Suppressor macrophage treated with lipopolysaccharide for 1 hour (primary cell): ENCODE data around the gene ZSCAN25.
"Not testable (repeated sequence)": the region's sequence is repeated elsewhere in the genome, so short reads cannot be mapped to it uniquely, and the experiment has no call there.

Experiments used
- DNase-seq, 3 donors: peaks; one replicate each; pipeline ENCODE4 v3.0.0-alpha.2; 2020 to 2022

Gene ZSCAN25

GRCh38 chr7:99651290-99651689 is 34.5 kb downstream of the ZSCAN25 start:
- no peak for DNase-seq

GRCh38 chr7:99652671-99653070 is 35.9 kb downstream of the ZSCAN25 start:
- no peak for DNase-seq

DNA sequence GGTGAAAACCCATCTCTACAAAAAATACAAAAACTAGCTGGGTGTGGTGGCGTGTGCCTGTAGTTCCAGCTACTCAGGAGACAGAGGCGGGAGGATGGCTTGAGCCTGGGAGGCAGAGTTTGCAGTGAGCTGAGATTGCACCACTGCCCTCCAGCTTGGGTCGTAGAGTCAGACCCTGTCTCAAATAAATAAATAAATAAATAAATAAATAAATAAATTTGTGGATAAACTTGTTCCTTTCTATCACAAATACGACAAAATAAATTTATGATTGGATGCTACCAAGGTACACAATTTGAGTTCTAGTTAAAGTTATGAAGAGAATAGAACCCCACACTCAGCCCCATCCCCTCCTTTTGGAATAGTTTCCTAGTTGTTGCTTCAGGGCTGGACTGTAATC is 36.5 kb downstream of the ZSCAN25 start:
- not testable (repeated sequence) for DNase-seq

DNA sequence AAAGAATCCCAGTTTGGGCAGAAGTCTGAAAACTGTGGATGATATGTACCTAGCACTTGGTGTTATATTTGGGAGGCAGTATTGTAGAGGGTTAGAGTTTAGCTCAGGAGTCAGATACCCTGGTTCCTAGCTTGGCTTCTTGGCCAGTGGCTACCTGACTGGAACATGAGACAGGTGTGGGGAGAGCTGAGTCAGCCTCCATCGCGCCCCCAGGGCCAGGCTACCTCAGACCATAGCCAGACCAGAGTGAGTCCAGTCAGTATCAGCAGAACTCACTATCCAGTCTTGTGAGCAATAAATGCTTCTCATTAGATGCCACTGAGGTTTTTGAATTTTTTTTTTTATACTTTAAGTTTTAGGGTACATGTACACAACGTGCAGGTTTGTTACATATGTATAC is 37.0 kb downstream of the ZSCAN25 start:
- no peak for DNase-seq

DNA sequence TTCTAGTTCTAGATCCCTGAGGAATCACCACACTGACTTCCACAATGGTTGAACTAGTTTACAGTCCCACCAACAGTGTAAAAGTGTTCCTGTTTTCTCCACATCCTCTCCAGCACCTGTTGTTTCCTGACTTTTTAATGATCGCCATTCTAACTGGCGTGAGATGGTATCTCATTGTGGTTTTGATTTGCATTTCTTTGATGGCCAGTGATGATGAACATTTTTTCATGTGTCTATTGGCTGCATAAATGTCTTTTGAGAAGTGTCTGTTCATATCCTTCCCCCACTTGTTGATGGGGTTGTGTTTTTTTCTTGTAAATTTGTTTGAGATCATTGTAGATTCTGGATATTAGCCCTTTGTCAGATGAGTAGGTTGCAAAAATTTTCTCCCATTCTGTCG is 37.9 kb downstream of the ZSCAN25 start:
- not testable (repeated sequence) for DNase-seq

GRCh38 chr7:99657879-99658278 is 41.1 kb downstream of the ZSCAN25 start:
- DNase-seq: not testable (repeated sequence)

- DNase-seq: peak in 2 of 3 donors; percentile 15 to 17
Measured at GRCh38 chr7:99665312-99666012, 48.7 kb downstream of the ZSCAN25 start.

DNA sequence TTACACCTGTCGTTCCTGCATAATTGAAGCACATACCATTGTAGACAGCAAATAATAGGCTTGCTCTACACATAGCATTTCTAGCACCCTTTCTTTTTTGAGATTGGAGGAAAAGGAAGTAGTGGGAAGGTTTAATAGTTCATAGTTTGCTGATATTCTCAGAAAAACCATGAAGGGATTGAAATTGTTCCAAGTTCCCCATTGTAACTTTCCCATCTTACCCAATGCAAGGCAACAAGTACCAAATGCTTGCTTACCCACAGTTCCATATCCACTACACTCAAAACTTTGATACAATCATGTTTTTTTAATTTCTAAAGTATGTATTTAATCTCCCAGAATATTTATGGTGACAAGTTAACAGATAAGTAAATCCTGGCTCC is 49.3 kb downstream of the ZSCAN25 start:
- peak; percentile 61 to 84 (median 72) for DNase-seq

- no peak for DNase-seq
Measured at GRCh38 chr7:99667179-99667578, 50.4 kb downstream of the ZSCAN25 start.

GRCh38 chr7:99668541-99668940 is 51.8 kb downstream of the ZSCAN25 start:
- DNase-seq: no peak

DNA sequence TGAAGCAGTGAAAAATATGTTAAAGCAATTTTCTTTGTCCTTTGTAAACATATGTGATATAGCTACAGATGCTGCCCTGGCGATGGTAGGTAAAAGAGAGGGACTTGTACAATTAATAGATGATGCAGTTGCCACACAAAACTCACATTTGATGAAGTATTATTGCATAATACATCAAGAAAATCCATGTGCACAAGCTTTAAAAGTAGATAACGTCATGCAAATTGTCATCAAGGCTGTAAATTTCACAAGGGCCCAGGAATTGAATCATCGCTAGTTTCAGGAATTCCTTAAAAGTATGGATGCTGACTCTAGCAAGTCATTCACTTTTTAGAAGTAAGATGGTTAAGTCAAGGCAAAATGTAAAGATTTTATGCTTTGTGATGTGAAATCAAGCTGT is 53.0 kb downstream of the ZSCAN25 start:
- peak in 2 of 3 donors; percentile 10 to 28 for DNase-seq

GRCh38 chr7:99672573-99672972 is 55.8 kb downstream of the ZSCAN25 start:
- DNase-seq: no peak

- no peak for DNase-seq
Measured at GRCh38 chr7:99674995-99675742, 58.4 kb downstream of the ZSCAN25 start.

GRCh38 chr7:99677013-99677647 is 60.4 kb downstream of the ZSCAN25 start:
- DNase-seq: no peak

GRCh38 chr7:99677648-99678045 is 60.9 kb downstream of the ZSCAN25 start:
- DNase-seq: no peak

DNA sequence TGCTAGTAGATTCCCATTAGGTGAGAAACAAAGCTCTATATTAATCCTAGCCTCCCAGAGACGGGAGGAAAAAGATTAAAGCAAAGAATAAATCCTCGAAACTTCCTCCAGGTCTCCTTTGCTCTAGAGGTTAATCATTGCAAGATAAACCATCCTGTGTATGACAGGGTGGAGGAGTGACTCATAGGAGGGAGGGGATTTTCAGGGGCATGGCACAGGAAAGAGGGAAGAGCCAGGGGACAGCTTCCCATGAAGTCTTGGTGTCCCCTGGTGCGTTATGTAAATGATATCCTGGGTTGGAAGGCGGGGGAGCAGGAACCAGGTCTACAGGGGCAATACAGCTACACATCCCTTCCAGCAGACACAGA is 62.3 kb downstream of the ZSCAN25 start:
- peak; percentile 41 to 56 (median 56) for DNase-seq

DNA sequence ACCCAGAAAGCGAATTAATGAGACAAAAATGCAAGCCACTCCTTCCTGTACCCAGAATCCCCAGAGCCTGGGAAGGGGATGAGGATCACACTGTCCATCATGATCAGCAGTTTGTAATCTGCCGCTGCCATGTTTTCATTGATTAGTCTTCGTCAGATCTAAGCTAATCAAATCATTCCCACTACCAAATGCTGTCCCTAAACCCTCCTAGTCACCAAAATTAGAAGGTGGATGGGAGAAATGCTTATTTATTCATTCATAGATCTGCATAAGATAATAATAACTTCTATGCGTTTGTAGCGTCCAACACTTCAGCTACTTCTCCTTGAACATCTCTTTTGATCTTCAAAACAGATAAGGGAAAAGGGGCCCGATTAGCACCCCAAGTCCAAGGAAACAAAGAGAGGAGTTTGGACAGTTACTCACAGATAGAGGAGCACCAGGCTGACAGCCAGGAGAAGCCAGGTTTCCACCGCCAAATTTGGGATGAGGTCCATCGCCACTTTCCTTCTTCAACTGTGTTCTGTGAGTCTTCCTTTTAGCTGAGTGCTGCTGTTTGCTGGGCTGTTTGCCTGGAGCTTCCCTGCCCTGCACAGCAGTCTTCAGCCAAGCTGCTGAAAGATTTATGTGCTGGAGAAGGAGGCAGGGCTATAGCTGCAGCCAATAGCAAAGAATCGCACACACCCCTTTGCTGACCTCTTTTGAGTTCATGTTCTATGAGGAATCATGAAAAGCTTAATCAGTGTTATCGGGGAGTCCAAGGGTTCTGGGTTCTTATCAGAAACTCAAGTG is 62.9 kb downstream of the ZSCAN25 start, which contains the start of gene CYP3A5:
CYP3A5 (minus strand) TSS at position 597 of the 792 bp plus-strand sequence; CDS start at position 497, 100 bp downstream.
- no peak for DNase-seq
